SIG-M5 (cell line): ENCODE results near the gene ASPG.

Source experiments
- DNase-seq: peaks from one replicate; lab custom pipeline; 2025; lab: John Stamatoyannopoulos, UW

ASPG gene

DNA sequence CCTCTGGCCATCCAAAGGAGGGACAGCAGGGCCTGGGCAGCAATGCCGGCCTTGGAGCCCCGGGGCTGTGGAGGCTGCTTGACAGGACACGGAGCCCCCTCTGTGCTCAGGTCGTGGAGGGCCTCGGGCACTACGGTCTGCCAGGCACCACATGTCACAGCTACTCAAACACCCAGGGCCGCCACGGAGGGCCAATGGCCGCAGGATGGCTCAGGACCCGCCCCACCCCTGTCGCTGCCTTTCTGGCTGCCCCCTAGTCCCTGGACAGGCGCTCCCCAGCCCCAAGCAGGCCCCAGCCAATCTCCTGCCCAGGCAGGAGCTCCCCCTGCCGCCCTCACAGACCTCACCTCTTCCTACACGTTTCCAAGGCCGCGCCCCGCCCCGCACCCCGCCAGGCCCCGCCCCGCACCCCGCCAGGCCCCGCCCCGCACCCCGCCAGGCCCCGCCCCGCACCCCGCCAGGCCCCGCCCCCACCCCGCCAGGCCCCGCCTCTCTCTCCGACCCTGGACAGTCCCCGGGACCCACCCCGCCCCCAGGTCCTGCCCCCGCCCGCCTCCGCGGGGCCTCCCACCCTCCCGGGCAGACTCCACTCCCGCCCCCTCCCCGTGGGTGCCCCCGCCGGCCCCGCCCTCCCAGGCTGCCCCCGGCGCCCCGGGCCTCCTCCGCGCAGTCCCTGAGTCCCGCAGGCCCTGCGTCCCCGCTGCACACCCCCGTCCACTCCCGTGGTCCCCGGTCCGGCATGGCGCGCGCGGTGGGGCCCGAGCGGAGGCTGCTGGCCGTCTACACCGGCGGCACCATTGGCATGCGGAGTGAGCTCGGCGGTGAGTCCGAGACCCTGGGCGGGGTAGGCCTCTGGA, at the start of gene ASPG:
TSS of gene ASPG (plus strand) at position 669 of the 857 bp plus-strand sequence. CDS start at position 740, 71 bp downstream.
- no peak for DNase-seq

DNA sequence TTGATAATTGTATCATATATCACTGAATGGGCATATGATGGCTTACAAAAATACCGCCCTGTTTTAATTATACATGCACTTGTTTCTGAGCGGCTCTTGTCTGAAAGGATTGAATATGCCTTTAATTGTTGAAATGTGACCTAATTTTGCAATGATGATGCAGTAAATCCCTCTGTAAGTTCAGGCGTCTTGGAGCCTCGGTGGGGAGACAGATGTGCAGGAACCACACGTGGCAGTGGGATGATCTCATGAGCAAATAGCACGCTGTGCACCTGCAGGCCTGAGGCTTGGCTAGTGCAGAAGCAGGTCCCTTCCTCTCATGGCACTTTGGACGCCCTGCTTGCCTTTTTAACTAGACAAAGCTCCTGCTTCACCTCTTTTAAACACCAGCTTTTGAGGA, 49.3 kb upstream of the ASPG start:
- DNase-seq: no peak

DNA sequence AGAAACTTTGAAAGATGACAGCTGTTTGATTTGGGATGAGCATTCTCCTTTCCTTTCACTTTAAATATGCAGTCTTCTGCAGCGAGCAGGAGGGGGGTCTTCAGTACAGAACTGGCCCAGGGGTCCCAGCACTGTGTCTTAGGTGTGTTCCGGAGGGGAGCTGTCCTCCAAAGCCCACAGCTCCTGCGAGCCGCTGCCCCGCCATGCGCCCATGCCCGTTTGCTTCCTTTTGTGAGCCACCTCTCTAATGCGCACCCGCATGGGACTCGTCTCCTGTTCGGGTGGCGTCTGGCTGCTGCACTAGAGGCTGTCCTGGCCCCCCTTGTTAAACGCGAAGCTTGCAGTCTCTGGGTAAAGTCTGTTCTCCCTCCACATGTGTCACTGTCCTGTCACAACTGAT, 48.4 kb upstream of the ASPG start:
- DNase-seq: no peak

DNA sequence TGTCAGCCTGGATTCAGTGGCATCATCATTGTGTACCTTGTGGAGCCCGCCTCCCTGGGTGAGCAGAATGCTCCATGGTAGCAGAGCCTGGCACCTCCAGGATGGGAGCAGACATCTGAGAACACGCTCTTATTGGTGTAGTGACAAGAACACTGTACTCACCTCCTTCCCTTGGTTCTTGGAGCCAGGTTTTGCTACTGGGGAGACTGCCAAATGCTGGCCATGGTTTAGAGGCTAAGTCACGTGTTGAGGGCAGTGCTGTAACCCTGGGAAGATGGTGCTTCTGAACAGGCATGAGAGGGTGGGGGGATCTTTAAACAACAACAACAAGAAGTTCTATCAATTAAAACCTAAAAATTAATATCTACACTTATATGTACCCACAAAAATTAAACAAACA, 47.6 kb upstream of the ASPG start:
- no peak for DNase-seq

DNA sequence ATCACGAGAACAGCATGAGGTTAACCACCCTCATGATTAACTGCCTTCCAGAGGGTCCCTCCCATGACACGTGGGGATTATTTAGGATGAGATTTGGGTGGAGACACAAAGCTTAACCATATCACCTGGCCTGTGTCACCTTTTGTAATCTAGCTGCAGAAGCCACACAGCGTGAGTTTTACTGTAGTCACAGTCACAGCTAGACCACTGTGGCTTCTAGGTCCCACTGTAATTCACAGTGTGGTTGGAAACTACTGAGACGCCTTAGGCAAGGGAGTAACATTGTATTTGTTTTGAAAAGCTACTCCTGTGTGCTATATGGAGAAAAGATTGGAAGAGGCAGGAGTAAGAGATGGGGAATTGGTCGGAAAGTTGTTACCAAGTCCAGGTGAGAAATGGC, 46.3 kb upstream of the ASPG start:
- DNase-seq: no peak

DNA sequence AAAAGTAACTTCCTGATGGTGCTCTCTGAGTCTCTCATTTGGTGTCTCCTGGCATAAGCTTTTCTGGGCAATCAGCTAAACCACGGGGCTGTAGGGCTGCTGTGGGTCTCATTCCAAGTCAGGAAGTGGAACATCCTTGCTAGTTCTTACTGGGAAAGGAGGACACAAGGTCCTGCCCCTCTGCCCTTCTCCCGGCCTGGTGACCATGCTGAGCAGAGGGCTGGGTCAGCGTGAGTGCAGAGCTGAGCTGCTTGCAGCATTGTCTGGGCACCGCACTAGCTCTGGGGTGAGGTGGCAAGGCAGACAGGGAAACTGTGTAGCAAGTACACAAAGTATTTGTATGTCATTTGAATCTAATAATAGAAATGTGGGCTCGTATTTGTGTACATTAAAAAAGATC, 45.0 kb upstream of the ASPG start:
- DNase-seq: no peak

DNA sequence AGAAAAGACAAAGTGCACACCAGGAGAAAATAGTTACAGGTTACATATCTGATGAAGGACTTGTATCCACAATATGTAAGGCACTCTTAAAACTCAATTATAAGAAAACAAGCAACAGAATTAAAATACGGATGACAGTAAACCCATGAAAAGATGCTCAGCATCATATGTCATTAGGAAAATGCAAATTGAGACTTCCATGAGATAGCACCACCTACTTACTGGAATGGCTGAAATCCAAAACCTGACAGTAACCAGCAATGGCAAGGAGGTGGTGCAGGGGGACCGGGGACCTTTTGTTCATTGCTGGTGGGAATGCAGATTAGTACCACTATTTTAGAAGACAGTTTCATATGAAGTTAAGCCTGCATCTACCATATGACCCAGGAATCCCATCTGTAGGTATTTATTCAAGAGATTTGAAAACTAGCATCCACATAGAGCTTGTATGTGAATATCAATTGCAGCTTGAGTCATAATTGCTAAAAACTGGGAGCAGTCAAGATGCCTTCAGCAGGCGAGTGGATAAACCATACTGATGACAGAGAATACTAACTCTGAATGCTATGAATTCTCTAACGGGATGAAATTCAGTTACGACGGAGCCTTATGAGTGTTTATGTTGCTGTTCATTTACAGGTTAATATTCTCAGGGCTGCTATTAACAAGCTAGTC, 43.9 kb upstream of the ASPG start:
- DNase-seq: no peak

DNA sequence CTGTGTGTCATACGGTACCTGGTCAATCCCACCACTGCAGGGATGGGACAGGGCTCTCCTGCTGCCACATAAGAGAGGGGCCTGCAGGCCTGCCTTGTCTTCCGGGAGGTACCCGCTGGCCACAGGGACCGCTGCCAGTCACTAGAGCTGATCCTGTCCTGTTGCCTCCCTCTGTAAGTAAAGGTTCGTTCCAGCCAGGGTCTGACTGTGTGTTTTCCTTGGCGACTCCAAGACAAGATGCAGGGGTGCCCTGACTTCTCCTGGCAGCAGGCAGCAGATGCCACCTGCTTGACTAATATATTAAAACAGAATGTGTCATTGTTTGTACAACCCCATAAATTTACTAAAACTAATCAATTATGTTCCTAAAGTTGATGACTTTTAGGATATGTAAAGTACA, 41.5 kb upstream of the ASPG start:
- DNase-seq: no peak

DNA sequence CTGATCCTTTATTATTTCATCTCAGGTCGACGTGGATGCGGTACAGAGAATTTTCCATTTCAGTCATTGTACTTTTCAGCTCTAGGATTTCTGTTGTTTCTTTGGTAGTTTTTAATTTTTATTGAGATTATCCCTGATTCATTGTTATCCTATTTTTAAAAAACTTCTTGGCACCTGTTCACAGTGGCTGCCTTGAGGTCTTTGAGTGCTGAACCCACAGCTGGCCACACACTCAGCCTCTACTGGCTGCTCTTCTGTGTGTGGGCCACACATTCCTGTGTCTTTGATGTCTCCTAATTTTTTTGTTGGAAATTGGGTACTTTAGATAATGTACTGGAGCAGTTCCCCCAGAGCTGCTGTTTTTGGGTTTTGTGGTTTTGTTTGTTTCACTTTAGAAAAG, 37.7 kb upstream of the ASPG start:
- DNase-seq: no peak

DNA sequence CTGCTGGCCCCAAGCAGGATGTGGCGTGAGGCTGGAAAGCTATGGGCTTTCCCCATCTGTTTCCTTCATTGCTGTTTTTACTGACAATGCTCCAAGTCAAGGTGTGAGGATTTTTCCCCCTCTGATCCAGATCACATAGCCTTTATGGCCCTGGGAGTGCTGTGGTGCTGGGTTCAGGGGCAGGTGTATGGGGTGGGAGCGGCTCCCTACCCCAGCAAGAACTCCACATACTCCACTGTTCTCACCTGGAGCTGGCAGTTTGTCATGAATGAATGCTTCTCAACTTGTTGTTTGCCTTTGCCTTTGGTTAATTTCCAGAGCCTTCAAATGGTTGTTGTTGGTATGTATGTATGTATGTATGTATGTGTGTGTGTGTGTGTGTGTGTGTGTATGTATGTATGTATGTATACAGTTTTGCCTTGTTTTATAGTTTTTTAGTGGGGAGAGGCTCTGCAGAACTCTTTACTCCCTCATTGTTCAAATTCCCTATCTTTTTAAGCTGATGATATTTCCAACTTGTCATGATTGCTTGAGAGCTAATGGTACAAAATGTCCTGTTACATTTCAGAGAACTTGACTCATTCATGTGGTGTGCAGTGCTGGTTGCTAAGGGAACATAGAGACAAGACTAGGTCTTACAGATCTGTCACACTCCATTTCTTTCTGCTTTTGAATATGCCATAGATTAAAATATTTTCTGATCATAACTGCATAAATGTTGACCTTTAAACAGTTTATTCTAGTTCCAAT, 36.6 kb upstream of the ASPG start:
- DNase-seq: no peak

DNA sequence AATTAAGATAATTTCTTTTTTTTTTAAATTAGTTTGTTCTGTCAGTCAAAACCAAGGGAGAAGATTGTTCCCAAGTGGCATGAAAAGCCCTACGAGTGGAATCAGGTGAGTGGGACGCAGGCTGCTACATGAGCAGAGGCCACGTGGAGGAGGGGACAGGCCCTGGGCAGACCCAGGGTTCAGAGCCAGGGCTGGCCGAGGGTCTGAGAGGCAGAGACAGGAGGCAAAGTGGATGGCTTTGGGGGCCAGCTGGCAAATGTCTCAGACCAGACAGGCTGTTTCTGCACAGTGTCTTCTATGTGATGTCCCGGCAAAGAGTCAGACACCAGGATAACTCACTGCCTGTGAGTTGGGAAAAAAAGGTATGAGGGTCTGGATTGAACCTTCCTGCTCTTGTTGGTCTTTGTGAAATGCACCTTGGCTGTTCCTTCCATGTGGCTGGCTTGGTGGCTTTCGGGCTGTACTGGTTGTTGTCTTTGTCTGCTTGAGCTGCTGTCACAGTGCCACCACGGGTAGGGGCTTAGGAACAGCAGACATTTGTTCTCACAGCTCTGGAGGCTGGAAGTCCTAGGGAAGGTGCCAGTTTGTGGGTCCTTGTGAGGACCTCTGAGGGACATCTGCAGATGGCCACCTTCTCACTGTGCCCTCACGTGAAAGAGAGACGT, 35.8 kb upstream of the ASPG start:
- no peak for DNase-seq

DNA sequence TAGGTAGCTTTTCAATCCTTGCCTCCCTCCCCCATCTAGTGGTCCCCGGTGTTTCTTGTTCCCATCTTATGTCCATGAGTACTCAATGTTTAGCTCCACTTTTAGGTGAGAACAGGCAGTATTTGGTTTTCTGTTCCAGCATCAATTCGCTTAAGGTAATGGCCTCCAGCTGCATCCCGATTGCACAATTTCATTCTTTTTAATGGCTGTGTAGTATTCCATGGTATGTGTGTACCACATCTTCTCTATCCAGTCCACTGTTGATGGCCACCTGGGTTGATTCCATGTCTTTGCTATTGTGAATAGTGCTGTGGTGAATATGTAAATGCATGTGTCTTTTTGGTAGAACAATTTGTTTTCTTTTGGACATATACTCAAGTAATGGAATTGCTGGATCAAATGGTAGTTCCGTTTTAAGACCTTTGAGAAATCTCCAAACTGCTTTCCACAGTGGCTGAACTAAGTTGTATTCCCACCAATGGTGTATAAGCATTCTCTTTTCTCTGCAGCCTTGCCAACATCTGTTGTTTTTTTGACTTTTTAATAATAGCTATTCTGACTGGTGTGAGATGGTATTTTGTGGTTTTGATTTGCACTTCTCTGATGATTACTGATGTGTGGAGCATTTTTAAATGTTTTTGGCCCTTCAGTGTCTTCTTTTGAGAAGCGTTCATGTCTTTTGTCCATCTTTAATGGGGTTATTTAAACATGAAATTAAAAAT, 34.2 kb upstream of the ASPG start:
- no peak for DNase-seq

DNA sequence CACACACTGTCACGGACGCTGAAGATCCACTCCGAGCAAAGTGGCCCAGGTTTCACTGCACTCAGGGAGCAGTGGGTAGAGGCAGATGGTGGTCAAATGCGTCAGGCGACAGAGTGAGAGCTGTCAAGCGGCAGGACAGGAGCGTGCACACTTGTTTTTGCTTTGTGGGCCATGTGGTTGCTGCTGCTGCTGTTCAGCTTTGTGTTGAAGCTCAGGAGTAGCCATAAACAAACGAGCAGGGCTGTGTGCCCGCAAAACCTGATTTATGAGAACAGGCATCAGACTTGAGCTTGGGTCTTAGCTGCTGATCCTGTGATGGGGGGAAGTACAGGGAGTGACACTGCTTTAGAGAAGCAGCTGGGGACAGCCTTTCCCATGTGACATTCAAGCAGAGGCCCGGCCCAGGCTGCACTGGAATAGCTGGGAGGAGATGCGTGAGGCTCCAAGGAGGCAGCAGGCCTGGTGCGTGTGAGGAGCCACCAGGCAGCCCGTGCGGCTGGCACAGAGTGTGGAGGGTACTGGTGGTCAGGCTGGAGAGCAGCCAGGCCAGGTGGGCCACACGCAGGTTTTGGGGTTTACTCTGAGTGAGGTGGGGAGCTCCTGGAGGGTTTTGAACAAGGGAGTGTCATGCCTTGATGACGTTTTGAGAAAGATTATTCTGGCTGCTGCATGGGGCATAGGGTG, 31.1 kb upstream of the ASPG start:
- DNase-seq: no peak

DNA sequence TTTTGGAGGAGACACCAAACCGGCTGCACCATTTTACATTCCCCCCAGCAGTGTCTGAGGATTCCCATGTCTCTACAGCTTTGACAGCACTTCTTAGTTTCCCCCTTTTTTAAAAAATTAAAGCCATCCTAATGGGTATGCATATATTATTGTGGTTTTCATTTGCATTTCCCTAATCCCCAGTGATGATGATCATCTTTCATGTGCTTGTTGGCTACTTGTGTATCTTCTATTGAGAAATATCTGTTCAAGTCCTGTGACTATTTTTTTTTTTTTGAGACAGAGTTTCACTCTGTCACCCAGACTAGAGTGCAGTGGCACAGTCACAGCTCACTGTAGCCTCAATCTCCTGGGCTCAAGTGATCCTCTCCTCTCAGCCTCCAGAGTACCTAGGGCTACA, 23.2 kb upstream of the ASPG start:
- no peak for DNase-seq

DNA sequence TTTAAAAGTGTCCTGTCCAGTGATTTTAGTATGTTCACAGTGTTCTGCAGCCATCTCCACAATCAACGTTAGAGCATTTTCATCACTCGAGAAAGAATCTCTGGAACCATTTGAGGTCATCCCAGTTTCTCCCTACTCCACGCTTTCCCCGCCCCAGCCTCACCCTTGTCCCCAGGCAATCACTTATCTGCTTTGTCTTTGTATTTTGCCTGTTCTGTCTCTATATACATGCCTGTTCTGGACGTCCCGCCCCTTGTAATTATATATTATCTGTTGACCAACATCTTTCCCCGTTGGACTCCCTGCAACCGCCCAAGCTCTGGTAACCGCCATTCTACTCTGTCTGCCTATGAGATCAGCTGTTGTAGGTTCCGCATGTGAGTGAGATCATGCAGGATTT, 21.5 kb upstream of the ASPG start:
- no peak for DNase-seq

DNA sequence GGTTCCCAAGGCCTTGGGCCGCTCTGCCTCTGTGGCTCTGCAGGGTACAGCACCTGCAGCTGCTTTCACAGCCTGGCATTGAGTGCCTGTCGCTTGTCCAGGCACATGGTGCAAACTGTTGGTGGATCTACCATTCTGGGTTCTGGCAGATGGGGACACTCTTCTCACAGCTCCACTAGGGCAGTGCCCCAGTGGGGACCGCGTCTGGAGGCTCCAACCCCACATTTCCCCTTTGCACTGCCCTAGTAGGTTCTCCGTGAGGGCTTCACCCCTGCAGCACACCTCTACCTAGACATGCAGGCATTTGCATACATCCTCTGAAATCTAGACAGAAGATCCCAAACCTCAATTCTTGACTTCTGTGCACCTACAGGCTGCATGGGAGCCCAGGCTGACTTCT, 19.2 kb upstream of the ASPG start:
- DNase-seq: no peak

DNA sequence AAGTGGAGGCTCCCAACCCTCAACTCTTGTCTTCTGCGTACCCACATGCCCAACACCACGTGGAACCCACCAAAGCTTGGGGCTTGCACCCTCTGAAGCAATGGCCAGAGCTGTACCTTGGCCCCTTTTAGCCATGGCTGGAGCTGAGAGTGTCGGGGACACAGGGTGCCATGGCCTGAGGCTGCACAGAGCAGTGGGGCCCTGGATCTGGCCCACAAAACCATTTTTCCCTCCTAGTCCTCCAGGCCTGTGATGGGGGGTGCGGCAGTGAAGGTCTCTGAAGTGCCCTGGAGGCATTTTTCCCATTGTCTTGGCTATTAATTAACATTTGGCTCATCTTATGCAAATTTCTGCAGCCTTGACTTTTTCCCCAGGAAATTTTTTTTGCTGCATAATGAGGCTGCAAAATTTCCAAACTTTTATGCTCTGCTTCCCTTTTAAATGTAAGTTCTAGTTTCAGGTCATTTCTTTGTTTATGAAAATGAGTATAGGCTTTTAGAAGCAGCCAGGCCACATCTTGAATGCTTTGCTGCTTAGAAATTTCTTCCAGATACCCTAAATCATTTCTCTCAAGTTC, 18.7 kb upstream of the ASPG start:
- no peak for DNase-seq

DNA sequence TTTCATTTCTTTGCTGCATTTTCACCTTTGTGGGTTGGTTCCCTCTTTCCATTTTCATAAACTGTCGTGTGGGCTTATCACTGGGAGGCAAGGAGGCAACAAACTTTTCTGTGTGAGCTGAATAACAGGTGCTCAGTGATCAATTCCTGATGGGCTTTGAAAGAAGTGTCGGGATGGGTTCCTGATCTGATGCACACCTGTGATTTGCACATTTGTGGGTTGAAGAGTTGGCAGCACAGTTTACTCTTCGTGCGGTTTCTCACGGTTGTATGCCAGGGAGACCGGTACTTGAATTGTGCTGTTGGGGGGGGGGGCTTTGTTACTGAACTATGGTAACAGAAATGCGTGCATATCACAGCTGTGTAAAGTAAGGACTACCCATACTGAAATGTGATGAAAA, 16.0 kb upstream of the ASPG start:
- no peak for DNase-seq

DNA sequence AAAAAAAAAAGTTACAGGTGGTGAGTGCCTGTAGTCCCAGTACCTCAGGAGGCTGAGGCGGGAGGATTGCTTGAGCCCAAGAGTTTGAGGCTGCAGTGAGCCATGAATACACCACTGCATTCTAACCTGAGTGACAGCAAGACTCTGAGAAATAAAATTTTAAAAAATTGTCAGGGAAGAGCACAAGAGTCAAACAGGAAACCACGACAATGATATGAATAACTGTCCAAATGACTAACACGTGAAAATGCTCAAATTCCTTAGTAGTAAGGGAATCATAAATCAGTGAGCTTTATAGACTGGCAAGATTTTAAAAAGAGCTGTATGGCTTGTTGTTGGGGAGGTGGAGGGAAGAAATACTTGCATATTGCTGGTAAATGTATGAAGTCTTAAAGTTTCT, 12.9 kb upstream of the ASPG start:
- DNase-seq: no peak

DNA sequence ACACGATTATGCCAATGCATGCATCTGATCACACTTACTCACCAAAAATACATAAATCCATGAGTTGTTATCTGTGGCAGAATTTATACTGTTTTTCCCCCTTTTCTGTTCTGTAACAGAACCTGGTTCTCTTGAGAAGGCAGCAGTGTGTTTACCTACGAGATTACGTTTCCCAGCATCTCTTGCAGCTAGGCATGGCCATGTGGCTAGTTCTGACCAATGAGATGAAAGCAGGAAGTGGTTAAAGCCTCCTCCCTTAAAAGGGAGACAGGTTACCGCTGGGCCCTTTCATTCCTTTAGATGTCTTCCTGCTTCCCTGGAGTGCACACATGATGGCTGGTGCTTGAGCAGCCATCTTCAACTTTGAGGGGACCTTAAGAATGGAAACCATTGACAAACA, 11.7 kb upstream of the ASPG start:
- DNase-seq: no peak
